HepG2 (cell line): Measurements from ENCODE around the gene ASAP2. TPM values are rescaled to one million over a fixed set of nuclear protein-coding genes. Genes with fewer than 3 reads are reported as not detected.

Experiments
- ARID5B ChIP-seq: IDR thresholded peaks from 2 replicates; pipeline ENCODE4 v1.4.0; 2020; ENCODE audit warnings: mild to moderate bottlenecking, missing genetic modification reagents
- ATF7 ChIP-seq, 2 experiments: fragments of 450-650 bp in 1 of 2; sonication (generic) in 1 of 2; formaldehyde crosslinking in 1 of 2; IDR thresholded peaks; 2 replicates each; pipeline versions ENCODE4 v1.4.0 to v1.6.1; 2016 to 2020; ENCODE audit warnings: antibody characterized with exemption in 1 of 2, mild to moderate bottlenecking in 1 of 2, missing genetic modification reagents in 1 of 2
- HNF4A ChIP-seq: sonication (generic); formaldehyde crosslinking; IDR thresholded peaks from 2 replicates; pipeline ENCODE4 v1.4.0; 2020; ENCODE audit warnings: missing genetic modification reagents
- HNF4G ChIP-seq, 2 experiments: sonication (generic) in 1 of 2; formaldehyde crosslinking in 1 of 2; IDR thresholded peaks; 2 replicates each; pipeline versions ENCODE4 v1.4.0 to v1.6.1; 2011 to 2020; ENCODE audit warnings: borderline replicate concordance in 2 of 2, low read depth in 2 of 2, mild to moderate bottlenecking in 2 of 2, low read length in 1 of 2, missing genetic modification reagents in 1 of 2, moderate library complexity in 1 of 2
- HOMEZ ChIP-seq: IDR thresholded peaks from 2 replicates; pipeline ENCODE4 v1.6.1; 2016; ENCODE audit warnings: low read depth
- NAIF1 ChIP-seq: sonication (generic); formaldehyde crosslinking; IDR thresholded peaks from 2 replicates; pipeline ENCODE4 v1.5.0; 2020; ENCODE audit warnings: mild to moderate bottlenecking, missing genetic modification reagents, borderline replicate concordance
- RNF219 ChIP-seq: sonication (generic); formaldehyde crosslinking; IDR thresholded peaks from 2 replicates; pipeline ENCODE4 v1.5.0; 2020; ENCODE audit warnings: mild to moderate bottlenecking, missing genetic modification reagents
- SRSF1 ChIP-seq: fragments of 200-400 bp; formaldehyde crosslinking; optimal IDR thresholded peaks from 2 replicates; pipeline ENCODE3; 2017; ENCODE audit warnings: mild to moderate bottlenecking, low read depth, low read length, moderate library complexity
- ZFYVE20 ChIP-seq: sonication (generic); formaldehyde crosslinking; IDR thresholded peaks from 2 replicates; pipeline ENCODE4 v1.8.0; 2023; ENCODE audit warnings: low read depth, mild to moderate bottlenecking, moderate library complexity, missing genetic modification reagents, borderline replicate concordance
- ZHX1 ChIP-seq: sonication (generic); formaldehyde crosslinking; IDR thresholded peaks from 2 replicates; pipeline ENCODE4 v1.8.1; 2022; ENCODE audit warnings: low read depth, mild to moderate bottlenecking, missing genetic modification reagents
- ZNF296 ChIP-seq: sonication (generic); formaldehyde crosslinking; conservative IDR thresholded peaks from 2 replicates; pipeline ENCODE4 v1.5.0; 2020; ENCODE audit warnings: mild to moderate bottlenecking, missing genetic modification reagents
- ZNF543 ChIP-seq: sonication (generic); formaldehyde crosslinking; IDR thresholded peaks from 2 replicates; pipeline ENCODE4 v1.4.0; 2020; ENCODE audit warnings: mild to moderate bottlenecking, missing genetic modification reagents
- ZSCAN9 ChIP-seq: IDR thresholded peaks from 2 replicates; pipeline ENCODE4 v1.6.1; 2016; ENCODE audit warnings: borderline replicate concordance
- polyA plus RNA-seq, 8 experiments: library from polyadenylated mRNA; depleted of rRNA in 3 of 8; stranded (reverse) in 7 of 8; unstranded in 1 of 8; fragments of >200 nt; fragmentation: Illumina TruSeq in 4 of 8; extraction: Trizol in 4 of 8; gene quantifications; 2 replicates each; pipeline versions ENCODE4 v1.2.1 to v1.2.3, GENCODE V29; 2011 to 2016; ENCODE audit warnings: low read depth in 4 of 8, missing spikeins in 1 of 8, mixed read lengths in 1 of 8; ENCODE audit not compliant: insufficient read depth in 1 of 8
- total RNA-seq, 5 experiments: library from RNA; depleted of rRNA; stranded (reverse); fragments of >200 nt; fragmentation: Illumina TruSeq; extraction: Trizol; gene quantifications; 2 replicates each; pipeline ENCODE4 v1.2.3, GENCODE V29; 2016; ENCODE audit warnings: low read depth in 1 of 5

The ASAP2 gene
- total and polyA plus RNA-seq, 2 of the 13 experiments (the other 11 are each of a cell fraction or from before 2014, with no cell fraction given): 7.3 to 22.3 TPM

GRCh38 chr2:9228781-9229469 lies 22.3 kb downstream of the ASAP2 start (continued):
- TF ChIP-seq HOMEZ (no peak), HNF4G (IDR thresholded peaks at IDR 0.05; ENCODE audit: borderline replicate concordance, low read depth, low read length) (peak; percentile 50), HNF4G (CRISPR knock-in tag; IDR thresholded peaks at IDR 0.05; ENCODE audit: borderline replicate concordance, low read depth) (0 out of 2 replicates have a peak, but pooled peaks have one; percentile 29), SRSF1 (no peak), ZNF296 (CRISPR knock-in tag) (no peak), HNF4A (CRISPR knock-in tag) (peak; percentile 79), ZNF543 (CRISPR knock-in tag) (no peak), ZFYVE20 (CRISPR knock-in tag) (no peak), ZHX1 (no peak), ARID5B (CRISPR knock-in tag) (0 out of 2 replicates have a peak, but pooled peaks have one; percentile 15), NAIF1 (CRISPR knock-in tag) (no peak), ZSCAN9 (no peak), RNF219 (CRISPR knock-in tag) (no peak), ATF7 (IDR thresholded peaks at IDR 0.05) (no peak), ATF7 (CRISPR knock-in tag; IDR thresholded peaks at IDR 0.05) (no peak)
